Hematopoietic multipotent progenitor cell treated with erythropoietin and hydrocortisone succinate and interleukin-3 and kit ligand, for 15 days (in vitro differentiated cells): ENCODE measurements around the gene ZNRF3.

Experiments
- DNase-seq: peaks from one replicate; pipeline ENCODE4 v3.0.0-alpha.2; 2015; ENCODE audit warnings: low spot score

Gene ZNRF3

DNA sequence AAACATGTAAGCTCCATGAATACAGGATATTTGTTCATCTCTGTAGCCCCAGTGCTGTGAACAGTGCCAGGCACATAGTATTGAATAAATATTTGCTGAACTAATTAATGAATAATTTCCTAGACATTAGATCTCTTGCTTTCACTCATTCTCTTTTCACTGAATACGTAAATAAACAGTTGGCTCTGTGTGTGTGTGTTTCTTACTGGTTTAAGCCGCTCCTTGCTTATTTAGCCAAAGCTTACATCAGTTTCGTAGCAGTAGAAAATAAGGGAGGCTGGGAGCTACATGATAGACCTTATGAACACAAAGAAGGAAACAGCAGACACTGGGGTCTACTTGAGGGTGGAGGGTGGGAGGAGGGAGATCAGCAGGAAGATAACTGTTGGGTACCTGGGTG is 206.7 kb downstream of the ZNRF3 start:
- no peak for DNase-seq

DNA sequence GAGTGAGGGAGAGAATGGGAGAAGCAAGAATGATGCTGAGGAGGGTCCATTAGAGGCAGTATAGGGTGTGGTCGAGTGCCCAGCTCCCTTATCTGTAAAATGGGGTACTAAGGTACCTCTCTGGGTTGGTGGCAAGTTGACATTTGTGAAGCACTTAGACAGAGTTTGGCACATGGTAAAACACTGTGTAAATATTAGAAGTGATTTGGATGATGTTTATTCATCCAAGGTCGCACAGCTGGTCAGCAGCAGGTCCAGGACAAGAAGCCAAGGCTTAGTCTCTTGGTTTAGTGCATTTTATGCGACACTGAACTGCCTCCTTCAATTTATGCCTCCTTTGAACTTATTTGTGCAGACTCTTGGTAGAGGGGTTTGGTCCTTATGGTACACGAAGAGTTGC is 208.9 kb downstream of the ZNRF3 start:
- no peak for DNase-seq

DNA sequence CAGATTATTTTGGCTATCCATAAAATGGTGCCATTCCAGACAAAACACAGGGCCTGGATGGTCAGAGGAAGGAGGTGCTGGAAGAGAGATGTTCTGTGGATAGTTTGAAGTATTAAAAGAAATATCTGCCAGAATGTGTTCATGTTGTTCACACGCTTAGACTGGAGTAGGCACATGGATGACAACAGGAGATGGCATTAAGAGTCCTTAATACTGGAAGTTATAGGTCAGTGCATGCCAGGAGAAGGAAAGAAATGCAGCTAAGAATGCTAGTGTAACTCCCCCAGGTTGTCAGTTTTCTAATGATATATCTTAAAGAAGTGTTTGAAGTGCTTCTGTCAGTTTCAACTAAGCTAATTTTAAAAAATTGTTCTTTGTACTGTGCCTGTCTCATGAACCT is 209.7 kb downstream of the ZNRF3 start:
- no peak for DNase-seq

DNA sequence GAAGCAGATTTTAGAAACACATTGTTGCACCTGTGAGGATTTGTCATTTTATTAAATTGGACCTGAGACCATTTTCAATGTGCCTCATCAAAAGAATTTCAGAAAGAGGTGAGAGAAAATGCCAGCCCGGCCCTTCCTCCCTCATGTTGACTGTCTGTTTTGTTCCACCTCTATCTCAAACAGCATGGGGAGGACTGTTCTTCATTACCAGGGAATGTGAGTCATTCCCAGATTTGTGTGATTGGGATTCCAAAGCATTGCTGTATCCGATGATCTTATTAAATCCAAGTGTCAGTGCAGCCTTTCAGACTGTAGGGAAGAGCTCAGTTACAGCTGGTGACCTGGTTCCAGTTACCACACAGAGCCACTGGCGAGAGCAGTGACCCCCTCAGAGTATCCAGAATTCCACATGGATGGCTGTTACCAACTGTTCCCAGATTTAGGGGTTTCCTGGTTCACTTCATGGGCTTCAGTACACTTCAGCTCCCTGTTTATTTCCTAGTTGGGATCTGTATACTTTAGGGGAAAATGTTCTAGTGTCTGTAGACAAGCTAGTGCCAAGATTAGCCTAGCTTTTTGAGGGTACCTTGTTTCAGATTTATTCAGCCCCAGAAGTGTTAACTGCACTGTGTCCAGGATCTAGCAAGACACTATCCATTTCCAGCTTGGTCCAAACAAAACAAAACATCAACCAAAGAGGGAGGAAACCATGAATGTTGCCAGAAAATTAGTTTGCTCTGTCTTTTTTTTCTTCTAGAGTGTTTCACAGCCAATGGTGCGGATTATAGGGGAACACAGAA is 210.3 kb downstream of the ZNRF3 start:
- no peak for DNase-seq

DNA sequence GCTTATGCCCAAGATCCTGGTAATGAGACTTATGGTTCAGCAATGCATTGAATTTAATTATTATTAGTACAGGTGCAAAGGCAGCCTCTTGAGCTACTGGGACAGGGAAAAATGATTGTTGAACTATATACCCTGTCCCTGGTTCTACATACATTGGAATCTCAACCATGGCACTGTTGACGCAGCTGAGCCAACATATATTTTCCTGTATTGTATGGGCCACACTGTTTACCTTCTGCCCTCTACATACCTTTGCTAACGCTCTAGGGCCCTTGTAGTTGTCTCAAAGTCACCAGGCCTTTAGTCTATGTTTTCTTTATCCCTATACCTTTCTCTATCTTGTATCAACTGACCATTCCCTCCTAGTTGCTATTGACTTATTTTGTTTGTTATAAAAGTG is 212.1 kb downstream of the ZNRF3 start:
- no peak for DNase-seq

DNA sequence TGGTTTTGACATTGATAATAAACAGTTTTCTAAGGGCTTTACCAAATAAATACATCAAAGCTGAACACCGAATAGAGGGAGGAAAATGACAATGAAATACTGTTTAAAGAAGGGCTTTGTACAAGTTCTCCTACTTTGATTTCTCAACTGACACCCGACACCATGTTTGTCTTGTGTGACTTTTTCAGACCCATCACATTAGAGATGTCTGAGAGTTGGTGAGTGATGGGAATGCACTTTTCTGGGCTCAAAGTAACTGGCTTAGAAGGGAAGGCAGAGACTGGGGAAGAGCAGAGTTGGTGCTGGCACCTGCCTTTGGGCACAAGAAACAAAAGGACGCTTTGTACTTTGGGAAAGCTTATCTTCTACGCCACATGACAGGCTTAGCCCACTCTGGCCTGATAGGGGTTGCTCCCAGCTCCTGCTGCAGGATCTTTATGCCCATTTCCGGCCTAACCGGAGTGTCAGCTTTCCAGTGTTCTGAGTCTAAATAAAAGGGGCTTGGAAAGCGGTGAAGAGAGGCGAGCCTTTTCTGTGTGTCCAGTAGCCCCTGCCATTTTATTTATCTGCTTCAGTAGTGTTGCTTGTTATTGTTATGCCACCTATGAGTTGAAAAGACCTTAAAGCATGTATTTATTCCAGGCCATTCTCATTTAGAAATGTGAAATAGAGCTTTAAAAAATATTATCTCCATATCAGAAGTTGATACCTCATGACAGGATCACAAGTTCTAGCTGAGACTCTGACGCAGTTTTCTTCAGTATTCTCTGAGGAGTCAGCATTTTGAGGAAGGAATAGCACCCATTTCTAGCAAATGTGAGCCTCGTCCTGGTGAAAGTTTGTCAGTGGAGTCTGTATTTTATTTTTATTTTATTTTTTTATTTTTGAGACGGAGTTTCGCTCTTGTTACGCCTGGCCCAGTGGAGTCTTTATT is 213.6 kb downstream of the ZNRF3 start:
- DNase-seq: peak; percentile 44

DNA sequence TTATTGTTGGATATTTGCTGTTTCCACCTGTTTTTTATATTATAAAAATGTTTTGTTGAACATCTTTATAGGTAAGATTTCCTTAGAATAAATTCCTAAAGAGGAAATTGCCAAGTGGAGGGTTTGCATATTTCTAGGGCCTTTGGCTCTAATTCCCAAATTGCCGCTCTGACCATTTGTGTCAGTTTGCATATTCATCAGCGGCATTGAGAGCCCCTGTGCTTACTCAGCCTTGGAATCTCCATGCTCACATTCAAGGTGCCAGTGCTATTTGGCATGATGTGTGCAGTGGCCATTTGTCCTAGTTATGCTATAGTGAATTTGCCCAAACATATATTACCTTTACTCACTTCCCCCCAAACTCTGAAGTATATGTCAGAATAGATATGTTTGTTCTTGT is 214.9 kb downstream of the ZNRF3 start:
- no peak for DNase-seq

DNA sequence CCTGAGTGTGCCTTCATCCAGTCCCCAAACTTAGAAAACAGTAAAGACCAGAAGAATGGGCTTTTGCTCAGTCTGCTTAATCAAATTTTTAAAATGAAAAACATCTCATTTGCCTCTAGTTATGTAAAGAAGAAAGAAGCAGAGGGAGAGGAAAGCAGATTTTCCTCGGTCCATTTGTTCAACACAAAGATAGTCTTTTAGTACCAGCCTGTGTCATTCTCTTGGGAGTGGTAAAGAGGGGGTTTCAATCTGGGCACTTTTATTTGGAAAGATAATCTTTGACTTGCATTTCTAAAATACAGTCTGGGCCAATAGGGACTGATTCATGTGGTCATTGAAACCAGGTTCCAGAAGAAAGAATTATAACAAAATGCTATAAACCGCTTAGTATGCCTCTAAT is 218.9 kb downstream of the ZNRF3 start:
- DNase-seq: no peak

DNA sequence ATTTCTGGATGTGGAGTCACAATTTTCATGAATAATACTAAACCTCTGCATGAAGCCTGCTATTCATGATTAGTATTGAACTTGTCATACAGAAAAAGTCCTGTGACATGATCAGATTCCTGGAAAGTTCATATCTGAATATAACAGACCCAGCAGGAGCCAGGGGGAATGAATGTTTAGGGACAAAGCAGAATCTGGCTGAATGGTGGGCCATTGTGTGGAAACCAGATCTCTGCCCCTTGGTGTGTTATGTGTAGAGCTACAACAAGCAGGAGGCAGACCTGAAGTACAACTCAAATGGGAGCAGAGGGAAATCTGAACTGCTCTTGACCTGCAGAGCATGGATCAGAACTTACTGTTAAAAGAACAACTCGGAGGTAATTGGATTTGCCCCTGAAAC is 219.7 kb downstream of the ZNRF3 start:
- no peak for DNase-seq

DNA sequence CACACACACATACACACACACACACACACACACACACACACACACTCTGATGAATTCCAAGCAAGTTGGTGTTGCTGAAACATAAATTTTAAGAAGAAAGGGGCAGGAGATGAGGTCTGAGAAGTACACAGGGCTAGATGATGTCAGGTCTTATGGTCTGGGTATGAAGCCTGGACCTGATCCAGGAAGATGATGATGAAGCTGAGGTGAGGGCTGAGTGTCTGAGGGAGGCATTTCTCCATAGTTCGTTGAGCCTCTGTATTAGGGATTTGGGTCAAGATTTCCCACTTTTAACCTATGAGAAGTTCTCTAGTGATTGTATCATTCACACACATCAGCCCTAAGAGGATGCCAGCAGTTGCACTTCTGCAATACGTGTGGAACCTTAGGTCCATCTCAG is 222.1 kb downstream of the ZNRF3 start:
- DNase-seq: no peak

DNA sequence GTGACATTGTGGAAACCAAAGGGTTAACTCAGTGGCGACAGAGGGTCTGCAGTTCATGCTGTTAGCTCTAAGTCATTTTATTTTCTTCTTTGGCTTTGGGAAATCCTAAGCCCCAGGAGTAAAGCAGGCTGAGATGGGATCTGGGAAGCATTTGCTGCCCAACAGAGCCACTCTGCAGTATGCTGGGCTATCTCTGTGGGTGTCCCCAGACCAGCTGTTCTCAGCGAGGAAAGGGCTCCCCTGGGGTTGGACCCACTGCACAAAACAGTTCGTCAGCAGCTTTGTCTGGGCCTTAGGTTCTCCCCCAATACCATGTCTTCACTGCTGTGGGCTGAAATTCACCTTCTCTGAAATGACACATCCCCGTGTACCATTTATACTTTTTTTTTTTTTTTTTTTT is 223.5 kb downstream of the ZNRF3 start:
- DNase-seq: no peak
